IMR-90 (cell line): Measurements from ENCODE around the gene MAGI2.

ENCODE experiments used
- CEBPB ChIP-seq: IDR thresholded peaks from 2 replicates; pipeline ENCODE4 v1.6.1; 2012; ENCODE audit warnings: low read depth, low read length, improper control_type of control experiment
- CHD1 ChIP-seq: IDR thresholded peaks from 2 replicates; pipeline ENCODE4 v1.6.1; 2012; ENCODE audit warnings: low read depth, low read length, improper control_type of control experiment
- CTCF ChIP-seq: conservative IDR thresholded peaks from 2 replicates; pipeline ENCODE4 v1.5.1; 2012; ENCODE audit warnings: mild to moderate bottlenecking, low read depth, low read length, improper control_type of control experiment
- FOS ChIP-seq: fragments of 150-350 bp; IDR thresholded peaks from 2 replicates; pipeline ENCODE4 v1.6.1; 2016; ENCODE audit warnings: low read depth, low read length
- MAFK ChIP-seq: IDR thresholded peaks from 2 replicates; pipeline ENCODE4 v1.6.1; 2012; ENCODE audit warnings: low read depth, low read length, improper control_type of control experiment
- MAZ ChIP-seq: IDR thresholded peaks from 2 replicates; pipeline ENCODE4 v1.6.1; 2012; ENCODE audit warnings: low read depth, mild to moderate bottlenecking, low read length, improper control_type of control experiment, moderate library complexity, borderline replicate concordance
- POLR2A ChIP-seq: IDR thresholded peaks from 2 replicates; pipeline ENCODE4 v1.6.1; 2012; ENCODE audit warnings: mild to moderate bottlenecking, low read depth, low read length
- RAD21 ChIP-seq: IDR thresholded peaks from 2 replicates; pipeline ENCODE4 v1.6.1; 2012; ENCODE audit warnings: low read length, improper control_type of control experiment
- RCOR1 ChIP-seq: IDR thresholded peaks from 2 replicates; pipeline ENCODE4 v1.6.1; 2012; ENCODE audit warnings: mild to moderate bottlenecking, low read length, improper control_type of control experiment; ENCODE audit not compliant: insufficient replicate concordance
- RFX5 ChIP-seq: IDR thresholded peaks from 2 replicates; pipeline ENCODE4 v1.8.0; 2012; ENCODE audit warnings: low read depth, mild to moderate bottlenecking, low read length, moderate library complexity
- USF2 ChIP-seq: fragments of 150-350 bp; IDR thresholded peaks from 2 replicates; pipeline ENCODE4 v1.6.1; 2017; ENCODE audit warnings: mild to moderate bottlenecking, antibody characterized with exemption, low read length, low read depth

GRCh38 chr7:79464051-79464450 lies 10.6 kb upstream of the MAGI2 start:
- TF ChIP-seq RAD21 (no peak), POLR2A (no peak), RFX5 (no peak), CTCF (no peak), FOS (no peak), CHD1 (no peak), CEBPB (no peak), MAZ (no peak), USF2 (no peak), RCOR1 (no peak), MAFK (no peak)
